Fibroblast of the aortic adventitia (primary cell): ENCODE results near the gene TMX3. TPM values are rescaled to one million over a fixed set of nuclear protein-coding genes. Genes with fewer than 3 reads are reported as not detected.

Experiments
- DNase-seq: peaks from one replicate; pipeline ENCODE4 v3.0.0-alpha.2; 2010; ENCODE audit warnings: low read depth
- H3K4me3 ChIP-seq: 2 replicates; pipeline ENCODE4 v1.5.1; 2011; ENCODE audit warnings: low read depth, mild to moderate bottlenecking, control low read depth, low read length, moderate library complexity
- total RNA-seq: library from RNA; depleted of rRNA; stranded (reverse); fragments of >200 nt; gene quantifications from 2 replicates; pipeline ENCODE4 v1.2.3, GENCODE V29; 2012; ENCODE audit warnings: low replicate concordance
- TF ChIP-seq, protein P1 (sequence below): IDR thresholded peaks from 2 replicates; pipeline ENCODE4 v1.5.1; 2011; ENCODE audit warnings: mild to moderate bottlenecking, low read length, control low read depth, inconsistent platforms; ENCODE audit not compliant: insufficient read depth

The TMX3 gene
- total RNA-seq, 1 donor = 93.3 TPM

DNA sequence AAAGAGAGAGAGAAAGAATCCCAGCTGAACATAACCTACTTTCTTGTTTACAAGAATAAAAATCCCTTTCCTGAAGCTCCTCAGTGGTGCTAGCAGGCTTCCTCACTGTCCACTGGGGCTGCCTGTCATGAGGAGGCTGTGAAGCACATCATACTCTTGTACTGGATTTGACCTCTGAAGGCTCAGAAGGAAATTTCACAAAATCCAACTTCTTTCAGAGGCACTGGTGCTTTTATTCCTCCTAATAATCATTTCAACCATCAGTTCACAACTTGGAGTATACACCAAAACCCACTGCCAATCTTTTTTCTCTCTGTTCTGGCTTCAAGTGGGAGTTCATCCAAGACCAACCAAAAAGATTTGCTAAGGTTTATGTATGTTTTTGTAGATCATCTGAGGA lies 48.5 kb downstream of the TMX3 start:
- no peak overlapping the region for H3K4me3 ChIP-seq
- DNase-seq = peak; percentile 55
- TF ChIP-seq, protein P1, sequence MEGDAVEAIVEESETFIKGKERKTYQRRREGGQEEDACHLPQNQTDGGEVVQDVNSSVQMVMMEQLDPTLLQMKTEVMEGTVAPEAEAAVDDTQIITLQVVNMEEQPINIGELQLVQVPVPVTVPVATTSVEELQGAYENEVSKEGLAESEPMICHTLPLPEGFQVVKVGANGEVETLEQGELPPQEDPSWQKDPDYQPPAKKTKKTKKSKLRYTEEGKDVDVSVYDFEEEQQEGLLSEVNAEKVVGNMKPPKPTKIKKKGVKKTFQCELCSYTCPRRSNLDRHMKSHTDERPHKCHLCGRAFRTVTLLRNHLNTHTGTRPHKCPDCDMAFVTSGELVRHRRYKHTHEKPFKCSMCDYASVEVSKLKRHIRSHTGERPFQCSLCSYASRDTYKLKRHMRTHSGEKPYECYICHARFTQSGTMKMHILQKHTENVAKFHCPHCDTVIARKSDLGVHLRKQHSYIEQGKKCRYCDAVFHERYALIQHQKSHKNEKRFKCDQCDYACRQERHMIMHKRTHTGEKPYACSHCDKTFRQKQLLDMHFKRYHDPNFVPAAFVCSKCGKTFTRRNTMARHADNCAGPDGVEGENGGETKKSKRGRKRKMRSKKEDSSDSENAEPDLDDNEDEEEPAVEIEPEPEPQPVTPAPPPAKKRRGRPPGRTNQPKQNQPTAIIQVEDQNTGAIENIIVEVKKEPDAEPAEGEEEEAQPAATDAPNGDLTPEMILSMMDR = no peak

DNA sequence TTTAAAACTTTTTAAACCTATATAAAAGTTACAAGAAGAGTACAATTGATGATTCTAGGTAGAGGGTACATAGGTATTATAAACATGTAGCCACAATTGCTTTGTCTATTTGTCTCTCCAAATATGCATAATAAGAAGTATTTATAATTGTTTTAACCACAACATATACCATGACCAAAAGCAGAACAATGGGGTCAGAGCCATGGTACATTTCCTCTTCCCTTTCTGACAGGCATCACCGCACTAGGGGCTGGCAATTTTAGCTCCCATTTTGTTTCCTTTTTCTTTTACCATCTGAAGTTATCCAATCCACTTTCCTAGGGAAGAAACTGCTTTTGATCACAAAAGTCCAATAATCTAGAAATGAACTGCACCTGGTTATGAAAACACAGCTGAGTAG lies 49.3 kb downstream of the TMX3 start:
- TF ChIP-seq, protein P1 = no peak
- H3K4me3 ChIP-seq = no peak overlapping the region
- DNase-seq = no peak

DNA sequence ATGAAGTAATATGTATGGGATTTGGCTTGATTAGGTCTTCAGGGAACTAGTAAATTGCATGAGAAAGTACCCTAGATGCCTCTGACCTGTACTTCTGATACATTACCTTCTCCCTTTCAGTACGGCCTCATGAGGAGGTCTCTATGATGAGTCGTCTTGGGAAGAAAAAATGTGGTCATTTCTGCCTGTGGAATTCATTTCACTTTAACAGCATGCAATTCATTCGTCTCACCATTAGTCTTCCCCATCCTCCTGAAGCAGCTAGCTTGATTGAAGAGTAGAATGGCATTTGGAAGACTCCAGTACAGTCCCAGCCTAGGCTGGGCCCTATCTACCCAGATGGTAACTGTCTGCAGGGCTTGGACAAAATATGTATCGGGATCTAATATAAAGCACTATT lies 52.2 kb downstream of the TMX3 start:
- peak; percentile 28 for DNase-seq
- no peak overlapping the region for H3K4me3 ChIP-seq
- TF ChIP-seq, protein P1 = peak; percentile 3

DNA sequence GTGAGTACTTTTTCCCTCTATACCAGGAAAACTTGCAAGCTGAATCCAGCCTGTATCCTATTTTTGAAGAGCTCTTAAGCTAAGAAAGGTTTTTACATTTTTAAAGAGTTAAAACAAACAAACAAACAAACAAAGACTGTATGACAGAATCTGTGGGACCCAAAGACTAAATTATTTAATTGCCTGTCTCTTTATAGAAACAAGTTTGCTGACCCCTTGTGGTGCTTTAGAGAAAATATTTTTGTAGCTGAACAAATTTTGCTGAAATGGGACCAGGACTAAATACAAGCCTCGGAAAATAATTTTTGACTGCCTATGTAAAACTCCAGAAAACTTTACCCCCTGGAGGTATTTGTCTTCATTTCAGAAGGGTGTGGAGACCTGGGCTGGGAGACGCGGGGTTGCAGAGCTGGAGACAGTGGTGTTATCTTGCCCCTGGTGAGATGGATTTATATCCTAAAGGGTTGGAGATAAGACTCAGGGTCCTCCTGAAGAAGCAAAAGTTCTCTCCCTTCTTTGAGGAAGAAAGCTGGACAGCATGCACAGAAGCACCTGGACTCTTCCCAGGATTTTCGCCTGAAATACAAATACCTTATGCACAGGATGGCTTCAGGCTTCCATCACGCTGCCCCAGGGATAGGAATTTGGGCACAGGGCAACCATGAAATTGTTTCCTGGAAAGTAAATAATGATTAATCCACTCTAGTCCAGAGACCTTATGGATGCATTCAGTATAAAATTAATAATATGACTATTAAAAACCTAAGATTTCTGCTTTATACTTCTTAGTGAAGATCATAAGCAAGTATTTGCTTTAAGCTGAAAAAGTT lies 54.3 kb downstream of the TMX3 start:
- peak; percentile 80 for DNase-seq
- H3K4me3 ChIP-seq = no peak overlapping the region
- TF ChIP-seq, protein P1 = peak; percentile 53

DNA sequence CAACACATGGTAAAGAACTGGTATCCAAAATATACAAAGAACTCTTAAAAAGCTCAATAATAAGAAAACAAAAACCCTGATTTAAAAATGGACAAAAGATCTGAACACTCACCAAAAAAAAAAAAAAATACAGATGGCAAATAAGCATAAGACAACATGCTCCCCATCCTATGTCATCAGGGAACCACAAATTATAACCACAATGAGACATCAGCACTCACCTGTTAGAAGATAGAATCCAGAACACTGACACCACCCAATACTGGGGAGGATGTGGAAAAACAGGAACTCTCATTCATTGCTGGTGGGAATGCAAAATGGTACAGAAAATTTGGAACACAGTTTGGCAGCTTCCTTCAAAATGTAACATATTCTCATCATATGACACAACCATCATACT lies 66.7 kb downstream of the TMX3 start:
- DNase-seq = no peak
- H3K4me3 ChIP-seq = no peak overlapping the region
- TF ChIP-seq, protein P1 = no peak

DNA sequence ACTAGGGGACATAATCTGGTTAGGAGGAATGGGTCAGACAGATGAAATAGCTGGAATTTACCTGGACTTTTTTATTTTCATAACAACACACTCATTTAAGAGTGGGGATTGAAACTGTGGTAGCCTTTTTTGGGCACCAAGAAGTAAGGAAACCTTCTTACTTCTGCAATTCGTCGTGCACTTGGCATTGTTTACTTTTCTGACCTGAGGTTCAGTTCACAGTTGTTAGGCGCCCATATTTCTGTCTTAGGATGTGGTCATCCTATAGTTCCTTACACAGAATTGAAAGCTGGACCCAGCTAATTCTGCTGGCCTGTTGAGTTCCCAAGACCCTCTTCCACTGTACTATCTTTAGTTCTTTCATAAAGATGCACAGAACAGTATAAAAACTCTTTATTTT lies 72.9 kb downstream of the TMX3 start:
- TF ChIP-seq, protein P1 = no peak
- DNase-seq = no peak
- no peak overlapping the region for H3K4me3 ChIP-seq
